NB4 (cell line): ENCODE results near the gene SPATA3.
"Not testable (repeated sequence)": the region's sequence is repeated elsewhere in the genome, so short reads cannot be mapped to it uniquely, and the experiment has no call there.

Source experiments
- DNase-seq: peaks from one replicate; pipeline ENCODE4 v3.0.0; 2010; ENCODE audit warnings: low read depth
- H3K4me3 ChIP-seq: one replicate; pipeline ENCODE4 v1.5.1; 2011; ENCODE audit warnings: mild to moderate bottlenecking, low read depth, low read length, moderate library complexity
- MYC ChIP-seq: IDR thresholded peaks from 2 replicates; pipeline ENCODE4 v1.6.1; 2011; ENCODE audit warnings: low read depth, low read length
- POLR2A ChIP-seq: IDR thresholded peaks from 2 replicates; pipeline ENCODE4 v1.6.1; 2011; ENCODE audit warnings: mild to moderate bottlenecking; ENCODE audit not compliant: insufficient read length; ENCODE audit errors: extremely low read depth
- TF ChIP-seq, protein P1 (sequence below): IDR thresholded peaks from one replicate; pipeline ENCODE4 v1.5.1; 2012; ENCODE audit warnings: low read depth, low read length
- TF ChIP-seq, protein P2 (sequence below): IDR thresholded peaks from 2 replicates; pipeline ENCODE4 v1.6.1; 2011; ENCODE audit warnings: low read depth, low read length

The SPATA3 gene

DNA sequence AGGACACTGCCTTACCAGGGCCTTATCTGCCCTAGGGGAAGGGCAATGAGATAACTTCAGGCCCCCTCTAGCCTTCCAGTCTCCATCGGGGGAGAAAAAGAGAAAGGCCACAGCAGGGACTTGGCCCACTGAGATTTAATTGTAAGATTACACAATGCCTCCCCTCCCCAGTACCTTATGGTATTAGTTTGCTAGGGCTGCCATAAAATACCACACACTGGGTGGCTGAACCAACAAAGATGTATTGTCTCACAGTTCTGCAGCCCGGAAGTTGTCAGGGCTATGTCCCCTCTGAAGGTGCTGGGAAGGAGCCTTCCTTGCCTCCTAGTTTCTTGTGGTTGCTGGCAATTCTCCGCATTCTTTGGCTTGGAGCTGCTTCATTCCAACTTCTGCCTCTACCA lies 34.8 kb upstream of the SPATA3 start:
- no peak for DNase-seq
- TF ChIP-seq, protein P1, sequence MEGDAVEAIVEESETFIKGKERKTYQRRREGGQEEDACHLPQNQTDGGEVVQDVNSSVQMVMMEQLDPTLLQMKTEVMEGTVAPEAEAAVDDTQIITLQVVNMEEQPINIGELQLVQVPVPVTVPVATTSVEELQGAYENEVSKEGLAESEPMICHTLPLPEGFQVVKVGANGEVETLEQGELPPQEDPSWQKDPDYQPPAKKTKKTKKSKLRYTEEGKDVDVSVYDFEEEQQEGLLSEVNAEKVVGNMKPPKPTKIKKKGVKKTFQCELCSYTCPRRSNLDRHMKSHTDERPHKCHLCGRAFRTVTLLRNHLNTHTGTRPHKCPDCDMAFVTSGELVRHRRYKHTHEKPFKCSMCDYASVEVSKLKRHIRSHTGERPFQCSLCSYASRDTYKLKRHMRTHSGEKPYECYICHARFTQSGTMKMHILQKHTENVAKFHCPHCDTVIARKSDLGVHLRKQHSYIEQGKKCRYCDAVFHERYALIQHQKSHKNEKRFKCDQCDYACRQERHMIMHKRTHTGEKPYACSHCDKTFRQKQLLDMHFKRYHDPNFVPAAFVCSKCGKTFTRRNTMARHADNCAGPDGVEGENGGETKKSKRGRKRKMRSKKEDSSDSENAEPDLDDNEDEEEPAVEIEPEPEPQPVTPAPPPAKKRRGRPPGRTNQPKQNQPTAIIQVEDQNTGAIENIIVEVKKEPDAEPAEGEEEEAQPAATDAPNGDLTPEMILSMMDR, result no peak
- TF ChIP-seq, protein P2, sequence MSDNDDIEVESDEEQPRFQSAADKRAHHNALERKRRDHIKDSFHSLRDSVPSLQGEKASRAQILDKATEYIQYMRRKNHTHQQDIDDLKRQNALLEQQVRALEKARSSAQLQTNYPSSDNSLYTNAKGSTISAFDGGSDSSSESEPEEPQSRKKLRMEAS, result no peak
- TF ChIP-seq POLR2A (no peak), MYC (no peak)

DNA sequence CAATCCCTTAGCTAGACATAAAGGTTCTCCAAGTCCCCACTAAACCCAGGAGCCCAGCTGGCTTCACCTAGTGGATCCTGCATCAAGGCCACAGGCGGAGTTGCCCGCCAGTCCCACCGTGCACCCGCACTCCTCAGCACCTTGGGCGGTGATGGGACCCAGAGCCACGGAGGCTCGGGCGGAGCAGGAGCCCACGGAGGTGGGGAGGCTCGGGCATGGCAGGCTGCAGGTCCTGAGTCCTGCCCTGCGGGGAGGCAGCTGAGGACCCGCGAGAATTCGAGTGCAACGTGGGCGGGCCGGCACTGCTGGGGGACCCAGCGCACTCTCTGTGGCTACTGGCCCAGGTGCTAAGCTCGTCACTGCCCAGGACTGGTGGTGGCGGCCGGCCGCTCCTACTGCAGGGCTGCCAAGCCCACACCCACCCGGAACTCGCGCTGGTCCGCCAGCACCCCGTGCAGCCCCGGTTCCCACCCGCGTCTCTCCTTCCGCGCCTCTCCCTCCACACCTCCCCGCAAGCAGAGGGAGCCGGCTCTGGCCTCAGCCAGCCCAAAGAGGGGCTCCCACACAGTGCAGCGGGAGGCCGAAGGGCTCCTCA lies 31.7 kb upstream of the SPATA3 start:
- H3K4me3 ChIP-seq, result no peak overlapping the region
- no peak for DNase-seq
- TF ChIP-seq, protein P2, result no peak
- TF ChIP-seq MYC, result no peak
- TF ChIP-seq POLR2A, result no peak
- TF ChIP-seq, protein P1, result no peak

More for the DNA sequence above, 34.8 kb upstream of the SPATA3 start:
- no peak overlapping the region for H3K4me3 ChIP-seq

DNA sequence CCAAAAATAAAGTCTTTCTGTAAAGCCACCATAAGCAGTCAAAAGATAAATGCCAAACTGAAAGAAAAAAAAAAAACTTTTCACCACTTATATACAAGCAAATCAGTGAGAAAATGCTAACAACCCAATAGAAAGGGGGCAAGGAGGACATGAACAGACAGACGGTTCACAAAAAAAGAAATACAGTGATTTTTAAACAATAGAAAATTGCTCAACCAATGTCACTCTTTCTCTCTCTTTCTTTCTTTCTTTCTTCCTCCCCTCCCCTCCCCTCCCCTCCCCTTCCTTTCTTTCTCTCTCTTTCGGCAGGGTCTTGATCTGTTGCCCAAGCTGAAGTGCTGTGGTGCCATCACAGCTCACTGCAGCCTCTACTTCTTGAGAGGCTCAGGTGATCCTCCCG lies 28.8 kb upstream of the SPATA3 start:
- H3K4me3 ChIP-seq, result no peak overlapping the region
- no peak for DNase-seq
- TF ChIP-seq POLR2A (no peak), MYC (no peak)
- TF ChIP-seq, protein P2, result no peak
- TF ChIP-seq, protein P1, result no peak

DNA sequence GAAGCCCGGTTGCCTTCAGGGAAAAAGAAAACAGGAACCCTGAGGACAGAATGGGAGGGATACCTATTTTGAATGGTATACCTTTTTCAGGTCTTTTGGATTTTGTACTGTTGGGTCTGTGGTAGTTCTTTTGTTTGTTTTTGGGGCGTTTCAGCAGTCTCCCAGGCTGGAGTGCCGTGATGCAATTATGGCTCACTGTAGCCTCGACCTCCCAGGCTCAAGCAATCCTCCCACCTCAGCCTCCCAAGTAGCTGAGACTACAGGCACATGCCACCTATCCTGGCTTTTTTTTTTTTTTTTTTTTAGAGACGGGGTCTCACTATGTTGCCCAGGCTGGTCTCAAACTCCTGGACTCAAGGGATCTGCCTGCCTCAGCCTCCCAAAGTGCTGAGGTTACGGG lies 27.6 kb upstream of the SPATA3 start:
- DNase-seq, H3K4me3 ChIP-seq: not testable (repeated sequence)

DNA sequence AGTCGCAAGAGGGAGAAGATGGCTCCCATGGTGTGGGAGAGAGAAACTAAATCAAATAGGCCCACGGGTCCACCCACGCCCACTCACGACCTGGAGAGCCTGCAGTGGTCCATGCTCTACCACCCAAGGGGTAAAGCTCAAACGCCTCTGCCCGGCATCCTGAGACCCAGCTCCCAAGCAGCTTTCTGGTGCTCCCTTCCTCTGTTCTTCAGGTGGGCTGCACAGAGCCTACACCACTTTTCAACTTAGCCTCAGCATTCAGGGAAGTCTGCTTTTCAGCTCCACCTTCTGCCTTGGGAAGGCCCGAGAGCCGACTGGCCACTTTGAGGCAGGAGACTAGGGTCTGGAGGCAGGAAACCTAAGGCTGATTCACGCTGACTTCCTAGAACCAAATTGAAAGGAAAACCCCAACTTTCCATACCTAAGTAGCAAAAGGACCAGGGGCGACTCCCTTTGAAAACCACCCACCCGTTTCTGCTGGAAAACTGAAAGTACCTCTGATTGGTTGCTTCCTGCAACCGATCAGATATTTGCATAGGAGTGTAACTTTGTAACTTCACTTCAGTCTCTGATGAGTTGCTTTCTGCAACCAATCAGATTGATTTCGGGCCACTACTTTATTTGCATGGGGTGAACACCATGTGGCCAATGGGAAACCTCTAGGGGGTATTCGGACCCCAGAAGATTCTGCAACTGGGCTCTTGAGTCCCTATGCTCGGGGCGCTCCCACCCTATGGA lies 26.8 kb upstream of the SPATA3 start:
- H3K4me3 ChIP-seq, result no peak overlapping the region
- TF ChIP-seq, protein P1, result no peak
- TF ChIP-seq POLR2A (no peak), MYC (no peak)
- TF ChIP-seq, protein P2, result no peak
- no peak for DNase-seq

DNA sequence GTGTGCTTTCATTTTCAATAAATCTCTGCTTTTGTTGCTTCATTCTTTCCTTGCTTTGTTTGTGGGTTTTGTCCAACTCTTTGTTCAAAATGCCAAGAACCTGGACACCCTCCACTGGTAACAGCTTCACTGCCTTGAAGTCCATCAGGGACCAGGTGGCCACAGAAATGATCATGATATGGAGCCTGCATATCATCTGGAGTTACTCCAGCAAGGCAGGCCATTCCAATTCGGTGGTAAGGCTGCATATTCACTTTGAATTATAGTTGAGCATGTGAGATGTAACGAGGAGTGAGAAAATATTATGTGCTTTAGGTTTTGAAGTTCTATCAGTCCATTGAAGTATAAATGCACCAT lies 26.3 kb upstream of the SPATA3 start:
- DNase-seq, result no peak
- H3K4me3 ChIP-seq, result no peak overlapping the region
- TF ChIP-seq MYC (no peak), POLR2A (no peak)
- TF ChIP-seq, protein P1, result no peak
- TF ChIP-seq, protein P2, result no peak
